ENCODE data around the gene RGS6. TPM values are rescaled to one million over a fixed set of nuclear protein-coding genes. Genes with fewer than 3 reads are reported as not detected.

RGS6 gene
- total RNA-seq, 3 donors from 2014 or later = 3.4 to 9.2 (median 4.5) TPM

GRCh38 chr14:72434856-72435255 lies 502.6 kb downstream of the RGS6 start:
- H3K27ac ChIP-seq = no peak overlapping the region
- no peaks in the 10 kb centered on the region for H3K4me1 ChIP-seq
- no peak overlapping the region for H3K4me3 ChIP-seq
- TF ChIP-seq CTCF (IDR thresholded peaks at IDR 0.05) (no peak), POLR2A (IDR thresholded peaks at IDR 0.05) (no peak)
- no peaks in the 10 kb centered on the region for H3K27me3 ChIP-seq
- H3K9me3 ChIP-seq = no peaks in the 10 kb centered on the region
- DNase-seq (ENCODE audit: low spot score in 2 of 2) = no peak
- intact Hi-C loops (cut with DNase I; ENCODE audit: low total_unique reads) = no loop called here
- no peaks in the 10 kb centered on the region for H3K36me3 ChIP-seq

- intact Hi-C loops (cut with DNase I; ENCODE audit: low total_unique reads) = no loop called here
- no peak overlapping the region for H3K4me3 ChIP-seq
- no peak overlapping the region for H3K27ac ChIP-seq
- H3K27me3 ChIP-seq = no peaks in the 10 kb centered on the region
- TF ChIP-seq POLR2AphosphoS5 (IDR thresholded peaks at IDR 0.05) = no peak
- no peak for TF ChIP-seq CTCF (IDR thresholded peaks at IDR 0.05)
- no peak for TF ChIP-seq POLR2A (IDR thresholded peaks at IDR 0.05)
- no peaks in the 10 kb centered on the region for H3K4me1 ChIP-seq
- H3K36me3 ChIP-seq = no peaks in the 10 kb centered on the region
- no peak for DNase-seq (ENCODE audit: low spot score in 2 of 2)
- H3K9me3 ChIP-seq = no peaks in the 10 kb centered on the region
Observed at GRCh38 chr14:72439707-72440106, 507.5 kb downstream of the RGS6 start.

- Histone ChIP-seq H3K36me3 (no peaks in the 10 kb centered on the region), H3K9me3 (no peaks in the 10 kb centered on the region), H3K27me3 (no peaks in the 10 kb centered on the region), H3K27ac (no peak overlapping the region), H3K4me3 (no peak overlapping the region), H3K4me1 (no peaks in the 10 kb centered on the region)
- intact Hi-C loops (cut with DNase I; ENCODE audit: low total_unique reads) = no loop called here
- TF ChIP-seq POLR2A (IDR thresholded peaks at IDR 0.05) (no peak), POLR2AphosphoS5 (IDR thresholded peaks at IDR 0.05) (no peak), CTCF (IDR thresholded peaks at IDR 0.05) (no peak)
- DNase-seq (ENCODE audit: low spot score in 2 of 2) = no peak
Observed at GRCh38 chr14:72443256-72443655, 511.0 kb downstream of the RGS6 start.

GRCh38 chr14:72443991-72444441 lies 511.8 kb downstream of the RGS6 start:
- Histone ChIP-seq H3K27me3 (no peaks in the 10 kb centered on the region), H3K4me1 (no peaks in the 10 kb centered on the region), H3K9me3 (no peaks in the 10 kb centered on the region), H3K27ac (no peak overlapping the region), H3K4me3 (no peak overlapping the region), H3K36me3 (no peaks in the 10 kb centered on the region)
- intact Hi-C loops (cut with DNase I; ENCODE audit: low total_unique reads) = no loop called here
- TF ChIP-seq CTCF (IDR thresholded peaks at IDR 0.05) (no peak), POLR2A (IDR thresholded peaks at IDR 0.05) (no peak)
- no peak for DNase-seq (ENCODE audit: low spot score in 2 of 2)

- intact Hi-C loops (cut with DNase I; ENCODE audit: low total_unique reads) = no loop called here
- H3K36me3 ChIP-seq = no peaks in the 10 kb centered on the region
- no peaks in the 10 kb centered on the region for H3K9me3 ChIP-seq
- H3K4me1 ChIP-seq = no peaks in the 10 kb centered on the region
- TF ChIP-seq CTCF (IDR thresholded peaks at IDR 0.05) (no peak), POLR2A (IDR thresholded peaks at IDR 0.05) (no peak), POLR2AphosphoS5 (IDR thresholded peaks at IDR 0.05) (no peak)
- no peak overlapping the region for H3K4me3 ChIP-seq
- no peaks in the 10 kb centered on the region for H3K27me3 ChIP-seq
- no peak for DNase-seq (ENCODE audit: low spot score in 2 of 2)
- H3K27ac ChIP-seq = no peak overlapping the region
Observed at GRCh38 chr14:72444701-72445100, 512.5 kb downstream of the RGS6 start.

Measured in breast epithelium (tissue), 4 donors.